ENCODE data around the gene E4F1. TPM values are rescaled to one million over a fixed set of nuclear protein-coding genes. Genes with fewer than 3 reads are reported as not detected.
A peak's percentile ranks its signal among the peaks of the same experiment; 100 is the strongest.
"Not testable (repeated sequence)": the region's sequence is repeated elsewhere in the genome, so short reads cannot be mapped to it uniquely, and the experiment has no call there.

Gene E4F1
- total and polyA plus RNA-seq, 2 experiments from 2014 or later: 15.5 to 19.7 TPM

DNA sequence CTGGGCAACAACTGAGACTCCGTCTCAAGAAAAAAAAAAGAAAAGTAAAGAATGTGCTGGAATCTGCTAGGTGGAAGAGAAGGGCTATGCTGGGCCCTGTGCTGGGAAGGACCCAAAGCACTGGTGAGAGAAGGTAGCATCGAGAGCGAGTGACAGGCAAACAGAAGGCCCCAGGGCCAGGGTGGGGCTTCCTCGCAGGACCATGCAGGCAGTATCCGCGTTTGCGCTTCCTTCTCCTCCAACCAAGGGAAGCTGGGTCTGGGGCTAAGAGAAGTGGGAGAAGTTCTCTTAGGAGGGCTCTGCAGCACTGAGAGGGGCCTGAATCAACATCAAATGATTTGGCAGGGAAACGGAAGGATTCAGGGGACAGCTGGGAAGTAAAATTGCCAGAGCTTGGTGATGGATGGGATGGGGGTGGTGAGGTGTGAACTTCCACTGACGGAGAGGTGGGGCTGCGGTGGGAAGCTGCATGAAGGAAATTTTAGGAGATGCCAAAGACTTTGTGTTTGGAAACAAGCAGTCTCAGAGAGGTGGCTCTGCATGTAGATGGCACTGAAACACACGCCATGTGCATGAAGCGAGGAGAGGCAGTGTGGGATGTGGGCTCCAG lies 33.2 kb downstream of the E4F1 start:
- WGBS (ENCODE audit: low lambda C conversion rate, missing lambda C conversion rate): 98% methylated on average over 12 of the region's 12 CpGs
- Histone ChIP-seq H3K4me2 (no peak overlapping the region), H3K9me3 (ENCODE audit: low read depth) (no peaks in the 10 kb centered on the region), H4K20me1 (ENCODE audit: insufficient read depth, poor library complexity, severe bottlenecking) (peaks cover 8% of the 10 kb centered on the region), H2AFZ (no peak overlapping the region), H3K9me2 (replicated peaks; ENCODE audit: insufficient read depth) (no peaks in the 10 kb centered on the region), H3K4me3 (no peak overlapping the region), H3K36me3 (replicated peaks; ENCODE audit: insufficient read depth, low read depth) (no peaks in the 10 kb centered on the region), H3K4me1 (ENCODE audit: insufficient read depth) (peaks cover 6% of the 10 kb centered on the region), H3K27me3 (no peaks in the 10 kb centered on the region), H3K79me2 (peaks cover 34% of the 10 kb centered on the region), H3K27ac (no peak overlapping the region)
- TF ChIP-seq, protein P1, sequence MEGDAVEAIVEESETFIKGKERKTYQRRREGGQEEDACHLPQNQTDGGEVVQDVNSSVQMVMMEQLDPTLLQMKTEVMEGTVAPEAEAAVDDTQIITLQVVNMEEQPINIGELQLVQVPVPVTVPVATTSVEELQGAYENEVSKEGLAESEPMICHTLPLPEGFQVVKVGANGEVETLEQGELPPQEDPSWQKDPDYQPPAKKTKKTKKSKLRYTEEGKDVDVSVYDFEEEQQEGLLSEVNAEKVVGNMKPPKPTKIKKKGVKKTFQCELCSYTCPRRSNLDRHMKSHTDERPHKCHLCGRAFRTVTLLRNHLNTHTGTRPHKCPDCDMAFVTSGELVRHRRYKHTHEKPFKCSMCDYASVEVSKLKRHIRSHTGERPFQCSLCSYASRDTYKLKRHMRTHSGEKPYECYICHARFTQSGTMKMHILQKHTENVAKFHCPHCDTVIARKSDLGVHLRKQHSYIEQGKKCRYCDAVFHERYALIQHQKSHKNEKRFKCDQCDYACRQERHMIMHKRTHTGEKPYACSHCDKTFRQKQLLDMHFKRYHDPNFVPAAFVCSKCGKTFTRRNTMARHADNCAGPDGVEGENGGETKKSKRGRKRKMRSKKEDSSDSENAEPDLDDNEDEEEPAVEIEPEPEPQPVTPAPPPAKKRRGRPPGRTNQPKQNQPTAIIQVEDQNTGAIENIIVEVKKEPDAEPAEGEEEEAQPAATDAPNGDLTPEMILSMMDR (IDR thresholded peaks at IDR 0.05; ENCODE audit: poor library complexity): no peak
- TF ChIP-seq EZH2phosphoT487 (IDR thresholded peaks at IDR 0.05; ENCODE audit: low read depth, severe bottlenecking, unreplicated experiment): no peak
- DNase-seq (ENCODE audit: low spot score): no peak

DNA sequence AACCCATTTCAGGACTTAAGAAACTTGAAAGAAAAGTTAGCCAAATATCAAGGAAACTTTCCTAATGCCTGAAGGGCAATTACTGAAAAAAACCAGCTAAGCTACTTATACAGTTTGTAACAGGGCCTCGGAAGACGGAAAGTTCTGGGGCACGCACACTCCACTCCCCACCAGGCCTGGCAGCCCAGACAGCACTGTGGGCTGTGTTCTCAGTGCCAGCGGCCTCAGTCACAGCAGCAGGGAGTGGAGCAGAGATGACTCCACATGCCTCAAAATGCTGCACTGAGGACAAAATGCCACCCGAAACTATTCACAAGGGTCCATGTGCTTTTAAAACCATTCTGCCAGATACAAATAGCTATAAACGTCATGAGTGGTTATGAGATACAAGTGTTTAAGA lies 34.3 kb downstream of the E4F1 start:
- H3K4me2 ChIP-seq: no peak overlapping the region
- WGBS (ENCODE audit: low lambda C conversion rate, missing lambda C conversion rate): 94% methylated on average over 6 of the region's 6 CpGs
- no peak for DNase-seq (ENCODE audit: low spot score)
- no peaks in the 10 kb centered on the region for H3K36me3 ChIP-seq (replicated peaks; ENCODE audit: insufficient read depth, low read depth)
- no peak overlapping the region for H2AFZ ChIP-seq
- H3K4me1 ChIP-seq (ENCODE audit: insufficient read depth): no peaks in the 10 kb centered on the region
- H3K9me2 ChIP-seq (replicated peaks; ENCODE audit: insufficient read depth): no peaks in the 10 kb centered on the region
- TF ChIP-seq EZH2 (IDR thresholded peaks at IDR 0.05; ENCODE audit: borderline replicate concordance): no peak
- no peak for TF ChIP-seq EZH2phosphoT487 (IDR thresholded peaks at IDR 0.05; ENCODE audit: low read depth, severe bottlenecking, unreplicated experiment)
- TF ChIP-seq, protein P1 (IDR thresholded peaks at IDR 0.05; ENCODE audit: poor library complexity): no peak
- H3K79me2 ChIP-seq: peaks cover 45% of the 10 kb centered on the region
- no peaks in the 10 kb centered on the region for H3K9me3 ChIP-seq (ENCODE audit: low read depth)
- H3K27ac ChIP-seq: no peak overlapping the region
- H3K4me3 ChIP-seq: no peak overlapping the region
- H3K27me3 ChIP-seq: no peaks in the 10 kb centered on the region
- H4K20me1 ChIP-seq (ENCODE audit: insufficient read depth, poor library complexity, severe bottlenecking): peaks cover 19% of the 10 kb centered on the region

DNA sequence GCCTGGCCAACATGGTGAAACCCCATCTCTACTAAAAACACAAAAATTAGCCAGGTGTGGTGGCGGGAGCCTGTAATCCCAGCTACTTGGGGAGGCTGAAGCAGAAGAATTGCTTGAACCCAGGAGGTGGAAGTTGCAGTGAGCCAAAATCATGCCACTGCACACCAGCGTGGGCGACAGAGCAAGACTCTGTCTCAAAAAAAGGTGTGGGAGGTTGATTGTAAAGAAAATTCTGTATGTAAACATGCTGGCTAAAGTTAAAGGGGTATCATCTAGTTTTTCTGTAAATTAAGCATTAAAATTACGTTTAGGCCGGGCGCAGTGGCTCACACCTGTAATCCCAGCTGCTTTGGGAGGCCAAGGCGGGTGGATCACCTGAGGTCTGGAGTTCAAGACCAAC lies 35.1 kb downstream of the E4F1 start:
- DNase-seq (ENCODE audit: low spot score); H3K4me3 ChIP-seq; H3K4me1 ChIP-seq (ENCODE audit: insufficient read depth); H3K9me3 ChIP-seq (ENCODE audit: low read depth); H3K9me2 ChIP-seq (replicated peaks; ENCODE audit: insufficient read depth); H2AFZ ChIP-seq; H3K27me3 ChIP-seq; H3K36me3 ChIP-seq (replicated peaks; ENCODE audit: insufficient read depth, low read depth); H3K27ac ChIP-seq; H3K4me2 ChIP-seq: not testable (repeated sequence)
- H3K79me2 ChIP-seq: peaks cover 53% of the 10 kb centered on the region
- H4K20me1 ChIP-seq (ENCODE audit: insufficient read depth, poor library complexity, severe bottlenecking): peaks cover 27% of the 10 kb centered on the region
- 96% methylated on average over 7 of the region's 7 CpGs for WGBS (ENCODE audit: low lambda C conversion rate, missing lambda C conversion rate)

DNA sequence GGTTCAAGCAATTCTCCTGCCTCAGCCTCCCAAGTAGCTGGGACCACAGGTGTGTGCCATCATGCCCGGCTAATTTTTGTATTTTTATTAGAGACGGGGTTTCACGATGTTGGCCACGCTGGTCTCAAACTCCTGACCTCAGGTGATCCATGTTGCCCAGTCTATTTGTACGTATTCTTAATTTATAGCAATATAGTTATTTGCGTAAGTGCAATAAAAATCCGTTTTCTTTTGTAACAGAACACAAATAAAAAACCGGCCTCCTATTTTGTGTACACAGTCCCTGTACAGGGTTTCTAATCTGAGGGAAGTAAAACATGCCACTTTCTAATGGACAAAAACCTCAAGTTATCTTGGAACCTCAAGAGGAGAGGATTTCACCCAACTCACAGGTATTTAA lies 36.9 kb downstream of the E4F1 start:
- no peaks in the 10 kb centered on the region for H3K27me3 ChIP-seq
- H3K79me2 ChIP-seq: peaks cover 67% of the 10 kb centered on the region
- no peak overlapping the region for H2AFZ ChIP-seq
- no peaks in the 10 kb centered on the region for H3K4me1 ChIP-seq (ENCODE audit: insufficient read depth)
- TF ChIP-seq, protein P1 (IDR thresholded peaks at IDR 0.05; ENCODE audit: poor library complexity): no peak
- TF ChIP-seq EZH2phosphoT487 (IDR thresholded peaks at IDR 0.05; ENCODE audit: low read depth, severe bottlenecking, unreplicated experiment) (no peak), EZH2 (IDR thresholded peaks at IDR 0.05; ENCODE audit: borderline replicate concordance) (no peak)
- DNase-seq (ENCODE audit: low spot score): no peak
- WGBS (ENCODE audit: low lambda C conversion rate, missing lambda C conversion rate): 95% methylated on average over 8 of the region's 8 CpGs
- no peak overlapping the region for H3K4me3 ChIP-seq
- H3K4me2 ChIP-seq: no peak overlapping the region
- H3K9me3 ChIP-seq (ENCODE audit: low read depth): no peaks in the 10 kb centered on the region
- no peaks in the 10 kb centered on the region for H3K9me2 ChIP-seq (replicated peaks; ENCODE audit: insufficient read depth)
- no peaks in the 10 kb centered on the region for H3K36me3 ChIP-seq (replicated peaks; ENCODE audit: insufficient read depth, low read depth)
- peaks cover 44% of the 10 kb centered on the region for H4K20me1 ChIP-seq (ENCODE audit: insufficient read depth, poor library complexity, severe bottlenecking)
- H3K27ac ChIP-seq: no peak overlapping the region

DNA sequence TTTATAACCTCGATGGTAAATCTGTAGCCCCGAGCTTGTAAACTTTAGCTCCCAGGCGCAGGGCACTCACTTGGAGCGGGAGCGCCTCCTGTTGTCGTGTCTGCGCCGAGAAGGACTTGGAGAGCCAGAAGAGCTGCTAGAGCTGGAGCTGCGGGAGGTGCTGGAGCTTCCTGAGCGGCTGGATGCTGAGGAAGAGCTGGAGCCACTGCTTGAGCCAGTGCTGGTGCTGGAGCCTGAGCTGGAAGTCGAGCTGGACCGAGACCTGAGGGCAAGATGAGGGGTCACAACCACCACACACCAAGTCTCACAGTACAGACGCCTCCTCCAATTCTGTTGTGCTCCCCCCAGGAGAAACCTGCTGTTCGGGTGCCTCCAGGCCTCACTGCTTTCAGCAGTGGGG lies 39.6 kb downstream of the E4F1 start:
- not testable (repeated sequence) for H3K9me2 ChIP-seq (replicated peaks; ENCODE audit: insufficient read depth); H2AFZ ChIP-seq; H3K27ac ChIP-seq; H3K4me1 ChIP-seq (ENCODE audit: insufficient read depth); H3K36me3 ChIP-seq (replicated peaks; ENCODE audit: insufficient read depth, low read depth); DNase-seq (ENCODE audit: low spot score); H3K27me3 ChIP-seq; H3K4me3 ChIP-seq; H3K4me2 ChIP-seq; H3K9me3 ChIP-seq (ENCODE audit: low read depth)
- Histone ChIP-seq H3K79me2 (peaks cover 81% of the 10 kb centered on the region), H4K20me1 (ENCODE audit: insufficient read depth, poor library complexity, severe bottlenecking) (peaks cover 67% of the 10 kb centered on the region)
- 92% methylated on average over 14 of the region's 14 CpGs for WGBS (ENCODE audit: low lambda C conversion rate, missing lambda C conversion rate)

DNA sequence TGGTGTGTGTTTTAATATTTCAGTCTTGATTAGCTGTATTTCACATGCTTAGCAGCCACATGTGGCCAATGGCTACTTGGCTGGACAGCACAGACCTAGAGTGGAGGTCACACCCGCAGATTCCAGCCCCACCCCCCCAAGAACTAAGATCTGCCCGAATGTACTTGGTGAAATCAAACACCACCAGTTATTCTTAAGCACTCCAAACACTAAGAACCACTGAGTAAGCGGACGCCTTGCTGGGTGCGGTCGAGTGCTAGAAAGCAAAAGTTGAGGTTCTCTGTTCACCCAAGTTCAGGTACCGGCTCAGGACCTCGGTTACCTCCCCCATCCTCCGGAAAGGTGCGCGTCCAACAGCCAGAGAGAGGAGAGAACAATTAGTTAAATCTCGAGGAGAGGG lies 43.5 kb downstream of the E4F1 start:
- DNase-seq (ENCODE audit: low spot score); H3K27me3 ChIP-seq; H3K36me3 ChIP-seq (replicated peaks; ENCODE audit: insufficient read depth, low read depth); H3K9me3 ChIP-seq (ENCODE audit: low read depth); H3K9me2 ChIP-seq (replicated peaks; ENCODE audit: insufficient read depth); H2AFZ ChIP-seq: not testable (repeated sequence)
- Histone ChIP-seq H3K4me1 (ENCODE audit: insufficient read depth) (peaks cover 15% of the 10 kb centered on the region), H3K4me2 (peak overlapping the region; percentile 96), H3K4me3 (peak overlapping the region; percentile 62), H4K20me1 (ENCODE audit: insufficient read depth, poor library complexity, severe bottlenecking) (peaks cover 66% of the 10 kb centered on the region), H3K27ac (peak overlapping the region; percentile 98), H3K79me2 (peaks cover 76% of the 10 kb centered on the region)
- WGBS (ENCODE audit: low lambda C conversion rate, missing lambda C conversion rate): 2% methylated on average over 12 of the region's 12 CpGs
